Mesenchymal stem cell (in vitro differentiated cells and primary cell): ENCODE measurements around the gene HDAC4.
A peak's percentile ranks its signal among the peaks of the same experiment; 100 is the strongest.

Experiments
- DNase-seq: peaks from one replicate; pipeline ENCODE4 v3.0.0-alpha.2; 2013
- H2AFZ ChIP-seq: one replicate; pipeline ENCODE4 v1.6.1; 2013; ENCODE audit warnings: low read depth, mild to moderate bottlenecking, control low read depth, inconsistent platforms, low read length, moderate library complexity
- H2AK5ac ChIP-seq: 2 replicates; pipeline ENCODE4 v1.6.1; 2013; ENCODE audit warnings: low read length, moderate library complexity, mild to moderate bottlenecking, inconsistent platforms; ENCODE audit not compliant: severe bottlenecking
- H2BK120ac ChIP-seq: one replicate; pipeline ENCODE4 v1.6.1; 2013; ENCODE audit warnings: low read depth, mild to moderate bottlenecking, inconsistent platforms, low read length, moderate library complexity
- H2BK12ac ChIP-seq, 2 experiments: one replicate each; pipeline ENCODE4 v1.6.1; 2013; ENCODE audit warnings: inconsistent platforms in 2 of 2, low read length in 2 of 2, mild to moderate bottlenecking in 2 of 2, moderate library complexity in 2 of 2, control low read depth in 1 of 2
- H2BK15ac ChIP-seq: one replicate; pipeline ENCODE4 v1.6.1; 2013; ENCODE audit warnings: mild to moderate bottlenecking, low read depth, inconsistent platforms; ENCODE audit not compliant: poor library complexity, severe bottlenecking
- H2BK5ac ChIP-seq: 2 replicates; pipeline ENCODE4 v1.6.1; 2013; ENCODE audit warnings: low read depth, mild to moderate bottlenecking, low read length, control low read depth, inconsistent platforms; ENCODE audit not compliant: poor library complexity, severe bottlenecking
- H3K14ac ChIP-seq, 2 experiments: one replicate each; pipeline ENCODE4 v1.6.1; 2013; ENCODE audit warnings: inconsistent platforms in 2 of 2, low read length in 2 of 2, control low read depth in 1 of 2, mild to moderate bottlenecking in 1 of 2, moderate library complexity in 1 of 2
- H3K18ac ChIP-seq, 2 experiments: one replicate each; pipeline ENCODE4 v1.6.1; 2013; ENCODE audit warnings: inconsistent platforms in 2 of 2, low read length in 2 of 2, control low read depth in 1 of 2, low read depth in 1 of 2, mild to moderate bottlenecking in 1 of 2
- H3K23ac ChIP-seq, 2 experiments: one replicate each; pipeline ENCODE4 v1.6.1; 2013; ENCODE audit warnings: inconsistent platforms in 2 of 2, low read length in 2 of 2, mild to moderate bottlenecking in 2 of 2, moderate library complexity in 2 of 2, control low read depth in 1 of 2
- H3K27ac ChIP-seq: 2 replicates; pipeline ENCODE4 v1.5.1; 2013; ENCODE audit warnings: mild to moderate bottlenecking, moderate library complexity, low read length, control low read depth, inconsistent platforms; ENCODE audit not compliant: poor library complexity, severe bottlenecking
- H3K27me3 ChIP-seq, 2 experiments: 2 replicates each; pipeline versions ENCODE4 v1.6.1 to v1.7.0; 2013; ENCODE audit warnings: low read length in 2 of 2, mild to moderate bottlenecking in 2 of 2, moderate library complexity in 2 of 2, control low read depth in 1 of 2, inconsistent platforms in 1 of 2; ENCODE audit not compliant: control insufficient read depth in 1 of 2, insufficient read depth in 1 of 2
- H3K36me3 ChIP-seq, 2 experiments: 2 replicates each; pipeline versions ENCODE4 v1.6.1 to v1.7.0; 2013; ENCODE audit warnings: low read length in 2 of 2, control low read depth in 1 of 2, inconsistent platforms in 1 of 2, low read depth in 1 of 2, mild to moderate bottlenecking in 1 of 2; ENCODE audit not compliant: insufficient read depth in 2 of 2, control insufficient read depth in 1 of 2
- H3K4ac ChIP-seq, 2 experiments: one replicate each; pipeline ENCODE4 v1.6.1; 2013; ENCODE audit warnings: inconsistent platforms in 2 of 2, low read length in 2 of 2, mild to moderate bottlenecking in 2 of 2, moderate library complexity in 2 of 2, control low read depth in 1 of 2, low read depth in 1 of 2
- H3K4me1 ChIP-seq: 2 replicates; pipeline ENCODE4 v1.6.1; 2013; ENCODE audit warnings: low read depth, low read length, control low read depth; ENCODE audit not compliant: control insufficient read depth, insufficient read depth
- H3K4me2 ChIP-seq: 2 replicates; pipeline ENCODE4 v1.6.1; 2013; ENCODE audit warnings: low read length, mild to moderate bottlenecking, inconsistent platforms; ENCODE audit not compliant: poor library complexity, severe bottlenecking
- H3K4me3 ChIP-seq, 2 experiments: 2 replicates each; pipeline versions ENCODE4 v1.5.1 to v1.7.0; 2013; ENCODE audit warnings: low read length in 2 of 2, mild to moderate bottlenecking in 2 of 2, control low read depth in 1 of 2, low read depth in 1 of 2; ENCODE audit not compliant: insufficient read depth in 1 of 2
- H3K79me1 ChIP-seq: replicated peaks from 2 replicates; pipeline ENCODE4 v1.6.1; 2013; ENCODE audit warnings: mild to moderate bottlenecking, control low read depth, low read length, inconsistent platforms; ENCODE audit not compliant: poor library complexity, severe bottlenecking
- H3K9ac ChIP-seq: 2 replicates; pipeline ENCODE4 v1.7.0; 2013; ENCODE audit warnings: mild to moderate bottlenecking, low read length, moderate library complexity
- H3K9me3 ChIP-seq: 2 replicates; pipeline ENCODE4 v1.7.0; 2013; ENCODE audit warnings: mild to moderate bottlenecking, low read length; ENCODE audit not compliant: control insufficient read depth
- H4K8ac ChIP-seq: one replicate; pipeline ENCODE4 v1.6.1; 2013; ENCODE audit warnings: inconsistent platforms, mild to moderate bottlenecking, low read length, moderate library complexity
- H4K91ac ChIP-seq: one replicate; pipeline ENCODE4 v1.6.1; 2013; ENCODE audit warnings: mild to moderate bottlenecking, low read length, inconsistent platforms
- WGBS: methylation state at CpG from one replicate; pipeline ENCODE4 v1.1.7; 2013; ENCODE audit warnings: mixed read lengths; 5-methylcytosine and 5-hydroxymethylcytosine counted together

HDAC4 gene

DNA sequence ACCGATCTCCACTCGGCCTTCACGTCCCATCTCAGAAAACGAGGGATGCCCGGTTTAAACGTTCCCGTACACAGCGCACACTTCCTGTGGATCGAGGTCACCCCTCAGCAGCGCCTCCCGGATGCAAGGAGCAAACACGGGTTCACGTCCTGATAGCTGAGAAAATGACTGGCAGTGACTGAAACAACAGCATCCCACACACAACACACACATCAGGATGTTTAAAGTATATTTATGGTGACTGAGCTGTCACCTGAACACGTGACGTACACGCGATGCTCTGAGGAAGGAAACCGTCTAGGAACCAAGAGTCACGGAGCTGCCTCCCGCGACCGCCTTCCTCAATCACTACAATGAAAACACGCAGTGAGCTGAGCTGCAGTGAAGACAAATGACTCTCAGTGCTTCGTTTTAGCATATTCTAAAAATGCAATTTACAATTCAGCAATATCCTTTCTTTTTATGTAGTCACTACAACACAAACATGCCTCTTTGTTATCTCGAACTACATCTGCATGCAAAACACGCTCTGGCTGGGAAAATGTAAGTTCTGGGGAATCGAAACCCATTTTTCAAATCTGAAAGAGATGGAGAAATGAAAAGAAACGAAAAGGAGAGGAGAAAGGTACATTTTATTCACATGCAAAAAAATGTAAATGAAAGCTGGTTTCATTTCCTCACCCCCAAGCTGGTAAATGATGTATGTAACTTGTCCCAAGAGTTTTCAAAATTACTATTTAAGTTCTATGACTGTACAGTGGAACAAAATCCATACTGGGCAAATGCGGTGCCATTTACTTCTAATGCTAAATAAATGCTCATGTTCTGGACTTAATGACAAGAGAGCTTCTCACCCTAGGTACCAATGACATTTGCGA lies 19.8 kb downstream of the HDAC4 start:
- peaks cover 71% of the 10 kb centered on the region for H3K79me1 ChIP-seq
- WGBS: 84% methylated on average over 25 of the region's 30 CpGs
- H3K27ac ChIP-seq: no peak overlapping the region
- no peak overlapping the region for H2AFZ ChIP-seq
- no peak overlapping the region for H3K23ac ChIP-seq
- H2BK5ac ChIP-seq: no peak overlapping the region
- DNase-seq: no peak
- no peak overlapping the region for H3K4me3 ChIP-seq
- no peak overlapping the region for H2BK15ac ChIP-seq
- no peak overlapping the region for H4K8ac ChIP-seq
- H3K4me2 ChIP-seq: no peak overlapping the region
- H2BK120ac ChIP-seq: no peak overlapping the region
- H3K14ac ChIP-seq: peak overlapping the region in 1 of 2 experiments; percentile 21
- H3K18ac ChIP-seq: no peak overlapping the region
- peaks cover 0 to 58% of the 10 kb centered on the region in 2 experiments for H3K36me3 ChIP-seq
- H3K9ac ChIP-seq: no peak overlapping the region
- peaks cover 8% of the 10 kb centered on the region for H3K4me1 ChIP-seq
- no peaks in the 10 kb centered on the region for H3K27me3 ChIP-seq
- no peaks in the 10 kb centered on the region for H3K9me3 ChIP-seq
- H3K4ac ChIP-seq: no peak overlapping the region
- H2BK12ac ChIP-seq: no peak overlapping the region
- H4K91ac ChIP-seq: no peak overlapping the region
- H2AK5ac ChIP-seq: no peak overlapping the region

DNA sequence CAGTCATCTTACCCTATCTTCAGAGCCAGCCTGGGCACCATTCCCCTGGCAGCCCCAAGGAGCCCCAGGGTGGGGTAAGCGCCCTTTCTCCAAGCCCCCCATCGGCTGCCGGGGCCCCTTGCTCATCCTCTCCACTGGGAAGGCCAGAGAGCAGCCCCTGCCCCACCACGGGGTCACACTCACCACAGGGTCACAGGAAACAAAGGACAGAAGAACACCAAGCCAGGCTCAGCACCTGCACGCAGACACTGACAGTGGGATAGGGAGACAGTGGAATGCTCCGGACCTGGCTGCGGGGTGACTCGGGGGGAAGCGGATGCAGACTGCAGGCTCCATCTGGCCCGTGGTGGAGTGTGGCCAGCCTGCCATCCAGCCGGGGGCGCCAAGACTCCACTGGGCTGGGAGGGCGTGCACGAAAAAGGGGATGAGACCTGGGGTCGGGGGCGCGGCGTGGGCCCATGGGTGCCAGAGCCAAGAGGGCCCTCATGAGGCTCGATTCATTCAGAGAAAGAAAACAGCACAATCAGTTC lies 21.1 kb downstream of the HDAC4 start:
- no peak for DNase-seq
- Histone ChIP-seq H2BK15ac (peak overlapping the region; percentile 12), H4K8ac (no peak overlapping the region), H3K4me2 (no peak overlapping the region), H4K91ac (no peak overlapping the region), H3K4me1 (peaks cover 10% of the 10 kb centered on the region), H2AFZ (no peak overlapping the region), H3K9ac (no peak overlapping the region), H3K36me3 (peaks cover 0 to 60% of the 10 kb centered on the region in 2 experiments), H2BK5ac (no peak overlapping the region), H3K14ac (no peak overlapping the region), H3K27me3 (no peaks in the 10 kb centered on the region), H3K9me3 (no peaks in the 10 kb centered on the region), H3K4ac (no peak overlapping the region), H2BK120ac (no peak overlapping the region), H3K23ac (no peak overlapping the region), H3K4me3 (no peak overlapping the region), H2BK12ac (no peak overlapping the region), H2AK5ac (no peak overlapping the region), H3K27ac (no peak overlapping the region), H3K18ac (no peak overlapping the region), H3K79me1 (peaks cover 71% of the 10 kb centered on the region)
- 94% methylated on average over 19 of the region's 19 CpGs for WGBS

DNA sequence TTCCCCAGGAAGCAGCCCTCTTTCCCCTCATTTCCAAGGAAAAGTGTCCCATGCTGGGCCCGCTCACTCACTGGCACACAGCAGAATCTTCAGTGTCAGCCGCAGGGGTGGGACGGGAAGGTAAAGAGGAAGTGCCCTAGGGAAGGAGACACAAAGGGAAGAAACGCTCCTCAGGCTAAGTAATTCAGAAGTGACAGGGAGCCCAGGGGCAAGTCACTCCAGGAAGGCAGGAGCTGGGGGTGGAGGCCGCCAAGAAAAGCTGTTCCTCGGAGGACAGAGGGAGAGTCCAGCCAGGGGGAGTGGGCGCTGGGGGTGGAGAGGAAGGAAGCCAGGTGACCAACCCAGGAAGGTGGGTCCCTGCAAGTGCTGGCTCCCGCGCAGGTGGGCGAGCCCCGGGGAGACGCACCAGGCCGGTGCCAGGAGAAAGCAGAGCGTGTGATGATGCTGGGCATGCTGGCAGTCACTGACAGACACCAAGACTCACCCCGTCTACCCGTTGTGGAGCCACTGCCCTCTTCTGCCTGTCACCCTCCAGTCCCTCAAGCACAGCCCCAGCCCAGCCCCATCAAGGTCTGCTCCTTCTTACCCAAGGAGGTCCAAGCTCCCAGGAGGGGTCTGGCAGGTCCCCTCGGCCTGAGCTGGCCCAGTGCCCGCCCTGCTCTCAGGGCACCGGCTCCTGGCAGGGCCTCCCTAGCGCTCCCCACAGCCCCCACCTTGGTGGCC lies 21.7 kb downstream of the HDAC4 start:
- Histone ChIP-seq H4K91ac (no peak overlapping the region), H3K4ac (no peak overlapping the region), H2AFZ (no peak overlapping the region), H4K8ac (no peak overlapping the region), H3K9me3 (no peaks in the 10 kb centered on the region), H3K14ac (no peak overlapping the region), H3K36me3 (peaks cover 0 to 61% of the 10 kb centered on the region in 2 experiments), H3K79me1 (peaks cover 70% of the 10 kb centered on the region), H2BK5ac (no peak overlapping the region), H3K27me3 (no peaks in the 10 kb centered on the region), H2BK15ac (peak overlapping the region; percentile 12), H3K27ac (no peak overlapping the region), H3K23ac (no peak overlapping the region), H3K4me2 (no peak overlapping the region), H3K18ac (no peak overlapping the region), H2BK12ac (no peak overlapping the region), H3K4me3 (no peak overlapping the region), H2BK120ac (no peak overlapping the region), H3K4me1 (peaks cover 10% of the 10 kb centered on the region), H3K9ac (no peak overlapping the region), H2AK5ac (no peak overlapping the region)
- WGBS: 95% methylated on average over 19 of the region's 20 CpGs
- no peak for DNase-seq
